CD8-positive, alpha-beta memory T cell (primary cell): ENCODE measurements around the gene NPAS3. TPM values are rescaled to one million over a fixed set of nuclear protein-coding genes. Genes with fewer than 3 reads are reported as not detected.

Experiments
- CTCF ChIA-PET: fragments of 350-600 bp; sonication (Branson Sonifier 250); formaldehyde crosslinking; loops from one replicate; lab custom pipeline; 2021; ENCODE audit warnings: antibody characterized with exemption; lab: Charles Lee
- POLR2A ChIA-PET: fragments of 350-600 bp; sonication (Branson Sonifier 250); formaldehyde crosslinking; loops from one replicate; lab custom pipeline; 2021; ENCODE audit warnings: antibody characterized with exemption; lab: Charles Lee
- DNase-seq, 5 donors: peaks; one replicate each; pipeline versions ENCODE4 v3.0.0 to v3.0.0-alpha.2; 2020 to 2022; ENCODE audit warnings: mixed read lengths in 1 of 5
- H3K27ac ChIP-seq: one replicate; pipeline ENCODE4 v1.7.0; 2013; ENCODE audit warnings: low read depth, mild to moderate bottlenecking, low read length, moderate library complexity
- H3K27me3 ChIP-seq: 2 replicates; pipeline ENCODE4 v1.7.0; 2013; ENCODE audit warnings: low read length, mild to moderate bottlenecking; ENCODE audit not compliant: insufficient read depth, poor library complexity, severe bottlenecking
- H3K36me3 ChIP-seq: 2 replicates; pipeline ENCODE4 v1.7.0; 2013; ENCODE audit warnings: mild to moderate bottlenecking, low read length, moderate library complexity; ENCODE audit not compliant: insufficient read depth
- H3K4me1 ChIP-seq: 2 replicates; pipeline ENCODE4 v1.7.0; 2013; ENCODE audit warnings: mild to moderate bottlenecking, low read length, moderate library complexity; ENCODE audit not compliant: insufficient read depth
- H3K4me3 ChIP-seq: 2 replicates; pipeline ENCODE4 v1.7.0; 2013; ENCODE audit warnings: mild to moderate bottlenecking, low read length
- H3K9me3 ChIP-seq: 2 replicates; pipeline ENCODE4 v1.7.0; 2013; ENCODE audit warnings: mild to moderate bottlenecking, low read length
- H3K27ac Mint-ChIP-seq, 8 donors: one replicate each; pipeline ENCODE4 v1.8.0; 2020 to 2021; ENCODE audit warnings: mixed read lengths in 8 of 8, mild to moderate bottlenecking in 6 of 8, inconsistent platforms in 3 of 8, moderate library complexity in 3 of 8
- H3K27me3 Mint-ChIP-seq, 2 donors: one replicate each; pipeline ENCODE4 v1.8.0; 2020 to 2021; ENCODE audit warnings: mixed read lengths in 2 of 2, mild to moderate bottlenecking in 1 of 2, moderate library complexity in 1 of 2
- H3K36me3 Mint-ChIP-seq, 3 donors: one replicate each; pipeline ENCODE4 v1.8.0; 2020 to 2021; ENCODE audit warnings: mixed read lengths in 3 of 3, inconsistent platforms in 1 of 3, mild to moderate bottlenecking in 1 of 3
- H3K4me1 Mint-ChIP-seq, 3 donors: one replicate each; pipeline ENCODE4 v1.8.0; 2020 to 2021; ENCODE audit warnings: mixed read lengths in 3 of 3, inconsistent platforms in 1 of 3, mild to moderate bottlenecking in 1 of 3
- H3K4me3 Mint-ChIP-seq, 7 donors: one replicate each; pipeline ENCODE4 v1.8.0; 2020 to 2021; ENCODE audit warnings: mixed read lengths in 7 of 7, mild to moderate bottlenecking in 6 of 7, moderate library complexity in 4 of 7, inconsistent platforms in 2 of 7
- H3K9me3 Mint-ChIP-seq, 5 donors: one replicate each; pipeline ENCODE4 v1.8.0; 2020 to 2022; ENCODE audit warnings: mixed read lengths in 5 of 5, mild to moderate bottlenecking in 3 of 5, moderate library complexity in 2 of 5, inconsistent platforms in 1 of 5
- polyA plus RNA-seq: library from polyadenylated mRNA; unstranded; fragments of 300-500 nt; fragmentation: Illumina TruSeq; gene quantifications from one replicate; pipeline ENCODE4 v1.2.3, GENCODE V29; 2021
- total RNA-seq, 2 experiments: library from RNA; stranded (reverse); gene quantifications; one replicate each; pipeline ENCODE4 v1.2.3, GENCODE V29; 2021

NPAS3 gene
- total and polyA plus RNA-seq, 3 experiments from 2014 or later: not detected

DNA sequence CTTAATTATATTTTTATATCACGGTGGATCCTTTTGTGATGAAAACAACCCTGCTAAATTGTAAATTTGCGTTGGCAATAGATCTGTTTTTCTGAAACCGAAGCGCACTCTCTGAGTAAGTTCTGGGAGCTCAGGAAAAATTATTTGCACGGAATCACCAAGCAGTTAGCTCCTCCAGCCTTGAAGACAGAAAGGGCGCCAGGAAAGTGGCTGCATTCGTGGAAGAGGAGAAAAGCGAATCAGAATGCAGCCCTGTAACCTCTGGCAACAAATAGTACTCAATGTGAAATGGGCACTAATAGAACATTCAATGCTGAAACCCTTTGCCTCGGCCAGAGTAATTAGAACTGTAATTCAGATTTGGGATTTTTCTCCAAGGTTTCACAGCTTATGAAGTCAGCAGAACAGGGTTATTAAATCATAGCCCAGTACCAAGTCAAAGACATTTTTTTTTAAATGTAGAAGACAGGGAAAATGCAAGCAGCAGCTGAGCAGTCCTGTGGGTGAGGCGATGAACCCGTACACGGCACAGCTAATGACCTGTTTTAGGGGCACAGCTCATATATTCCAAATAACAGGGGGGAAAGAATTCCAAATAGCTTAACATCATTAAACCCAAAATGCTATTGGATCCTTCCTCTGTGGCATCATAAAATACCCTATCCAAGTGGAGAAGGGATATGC lies 760.8 kb downstream of the NPAS3 start:
- Mint-ChIP-seq H3K27ac (no peak overlapping the region), H3K4me1 (no peaks in the 10 kb centered on the region), H3K36me3 (no peaks in the 10 kb centered on the region), H3K9me3 (peaks cover 0 to 4% (median 0%) of the 10 kb centered on the region in 5 donors), H3K4me3 (no peak overlapping the region), H3K27me3 (no peaks in the 10 kb centered on the region)
- POLR2A ChIA-PET: no interaction called here
- no peak for DNase-seq
- Histone ChIP-seq H3K9me3 (no peaks in the 10 kb centered on the region), H3K27ac (no peak overlapping the region), H3K4me1 (no peaks in the 10 kb centered on the region), H3K4me3 (no peak overlapping the region), H3K36me3 (no peaks in the 10 kb centered on the region), H3K27me3 (no peaks in the 10 kb centered on the region)
- CTCF ChIA-PET: no interaction called here

DNA sequence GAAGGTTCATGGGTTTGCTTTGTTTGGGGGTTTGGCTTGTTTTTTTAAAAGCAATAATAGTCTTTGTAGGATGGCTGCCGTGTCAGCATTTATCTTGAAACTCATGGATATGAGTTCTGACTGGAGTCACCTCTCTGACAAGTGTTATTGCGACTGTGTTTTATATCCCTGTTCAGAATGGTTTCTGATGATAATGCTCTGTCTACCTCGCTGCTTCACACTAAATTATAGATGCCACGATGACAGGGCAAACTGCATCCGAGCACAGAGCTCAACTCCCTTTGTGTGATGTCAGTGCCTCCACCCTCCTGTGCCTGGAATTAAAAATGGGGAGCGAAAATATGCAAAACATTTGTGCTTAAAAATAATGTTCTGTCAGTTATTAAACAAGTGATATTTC lies 761.4 kb downstream of the NPAS3 start:
- Mint-ChIP-seq H3K9me3 (peaks cover 0 to 4% (median 0%) of the 10 kb centered on the region in 5 donors), H3K4me3 (no peak overlapping the region), H3K27ac (no peak overlapping the region), H3K36me3 (no peaks in the 10 kb centered on the region), H3K27me3 (no peaks in the 10 kb centered on the region), H3K4me1 (no peaks in the 10 kb centered on the region)
- Histone ChIP-seq H3K4me3 (no peak overlapping the region), H3K27me3 (no peaks in the 10 kb centered on the region), H3K4me1 (no peaks in the 10 kb centered on the region), H3K36me3 (no peaks in the 10 kb centered on the region), H3K27ac (no peak overlapping the region), H3K9me3 (no peaks in the 10 kb centered on the region)
- POLR2A ChIA-PET: no interaction called here
- CTCF ChIA-PET: no interaction called here
- DNase-seq: no peak

- H3K9me3 Mint-ChIP-seq: peaks cover 0 to 4% (median 0%) of the 10 kb centered on the region in 5 donors
- H3K4me1 ChIP-seq: no peaks in the 10 kb centered on the region
- H3K9me3 ChIP-seq: no peaks in the 10 kb centered on the region
- DNase-seq: no peak
- no peaks in the 10 kb centered on the region for H3K36me3 Mint-ChIP-seq
- H3K36me3 ChIP-seq: no peaks in the 10 kb centered on the region
- CTCF ChIA-PET: no interaction called here
- H3K4me3 Mint-ChIP-seq: no peak overlapping the region
- no peak overlapping the region for H3K27ac ChIP-seq
- POLR2A ChIA-PET: no interaction called here
- no peak overlapping the region for H3K4me3 ChIP-seq
- H3K27me3 Mint-ChIP-seq: no peaks in the 10 kb centered on the region
- no peaks in the 10 kb centered on the region for H3K27me3 ChIP-seq
- H3K4me1 Mint-ChIP-seq: no peaks in the 10 kb centered on the region
- H3K27ac Mint-ChIP-seq: no peak overlapping the region
Measured at GRCh38 chr14:33702293-33702692, 763.6 kb downstream of the NPAS3 start.

DNA sequence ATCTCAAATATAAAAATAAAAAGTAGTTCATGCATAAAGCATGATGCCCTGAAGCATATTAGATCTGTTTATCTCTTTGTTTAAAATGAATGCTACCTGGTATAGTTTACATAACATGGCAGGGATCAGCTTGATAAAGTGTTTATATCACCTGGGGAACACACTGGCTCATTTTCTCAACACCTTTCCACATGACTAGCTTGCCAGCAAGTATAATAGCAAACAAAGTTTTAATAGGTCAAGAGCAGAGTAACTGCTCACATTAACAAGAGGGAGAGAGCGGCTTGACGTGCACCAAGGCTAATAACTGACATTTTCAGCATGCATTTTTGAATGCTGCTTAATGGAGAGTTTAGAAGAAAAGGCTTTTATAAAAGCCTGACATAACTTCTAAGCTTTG lies 765.8 kb downstream of the NPAS3 start:
- Histone ChIP-seq H3K36me3 (no peaks in the 10 kb centered on the region), H3K9me3 (no peaks in the 10 kb centered on the region), H3K4me1 (no peaks in the 10 kb centered on the region), H3K4me3 (no peak overlapping the region), H3K27me3 (no peaks in the 10 kb centered on the region), H3K27ac (no peak overlapping the region)
- CTCF ChIA-PET: no interaction called here
- H3K36me3 Mint-ChIP-seq: no peaks in the 10 kb centered on the region
- DNase-seq: no peak
- no peaks in the 10 kb centered on the region for H3K4me1 Mint-ChIP-seq
- H3K4me3 Mint-ChIP-seq: no peak overlapping the region
- H3K27me3 Mint-ChIP-seq: no peaks in the 10 kb centered on the region
- peaks cover 0 to 4% (median 0%) of the 10 kb centered on the region in 5 donors for H3K9me3 Mint-ChIP-seq
- H3K27ac Mint-ChIP-seq: no peak overlapping the region
- POLR2A ChIA-PET: no interaction called here

DNA sequence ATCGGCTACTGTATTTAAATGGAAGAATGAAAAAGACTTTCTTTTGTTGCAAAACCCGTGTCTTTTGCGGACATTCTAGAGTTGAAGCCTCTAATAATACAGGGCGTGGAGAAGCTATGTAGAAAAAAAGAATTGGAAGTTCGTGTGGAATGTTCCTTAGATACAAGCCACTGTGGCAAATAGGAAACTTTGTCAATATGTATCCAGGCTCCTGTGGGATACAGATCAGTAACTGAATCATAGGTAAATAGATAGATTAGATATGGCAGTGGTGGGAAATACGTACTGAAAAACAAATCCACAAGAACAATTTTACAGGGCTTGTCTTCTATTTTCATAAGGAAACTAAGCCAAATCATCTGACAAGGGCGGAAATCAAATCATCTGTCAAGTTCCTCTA lies 766.8 kb downstream of the NPAS3 start:
- CTCF ChIA-PET: no interaction called here

GRCh38 chr14:33707716-33708115 lies 769.0 kb downstream of the NPAS3 start:
- Histone ChIP-seq H3K27ac (no peak overlapping the region), H3K27me3 (no peaks in the 10 kb centered on the region), H3K4me3 (no peak overlapping the region), H3K36me3 (no peaks in the 10 kb centered on the region), H3K4me1 (no peaks in the 10 kb centered on the region), H3K9me3 (no peaks in the 10 kb centered on the region)
- Mint-ChIP-seq H3K27ac (no peak overlapping the region), H3K36me3 (no peaks in the 10 kb centered on the region), H3K4me3 (no peak overlapping the region), H3K27me3 (no peaks in the 10 kb centered on the region), H3K4me1 (no peaks in the 10 kb centered on the region), H3K9me3 (peaks cover 0 to 5% (median 0%) of the 10 kb centered on the region in 5 donors)
- DNase-seq: no peak
- ChIA-PET CTCF (no interaction called here), POLR2A (no interaction called here)

More for the DNA sequence above, 766.8 kb downstream of the NPAS3 start:
- POLR2A ChIA-PET: no interaction called here
- Mint-ChIP-seq H3K36me3 (no peaks in the 10 kb centered on the region), H3K27ac (no peak overlapping the region), H3K4me3 (no peak overlapping the region), H3K4me1 (no peaks in the 10 kb centered on the region), H3K9me3 (peaks cover 0 to 5% (median 0%) of the 10 kb centered on the region in 5 donors), H3K27me3 (no peaks in the 10 kb centered on the region)
- no peak overlapping the region for H3K27ac ChIP-seq
- H3K27me3 ChIP-seq: no peaks in the 10 kb centered on the region
- no peaks in the 10 kb centered on the region for H3K9me3 ChIP-seq
- no peak for DNase-seq
- H3K4me1 ChIP-seq: no peaks in the 10 kb centered on the region
- no peaks in the 10 kb centered on the region for H3K36me3 ChIP-seq
- H3K4me3 ChIP-seq: no peak overlapping the region

DNA sequence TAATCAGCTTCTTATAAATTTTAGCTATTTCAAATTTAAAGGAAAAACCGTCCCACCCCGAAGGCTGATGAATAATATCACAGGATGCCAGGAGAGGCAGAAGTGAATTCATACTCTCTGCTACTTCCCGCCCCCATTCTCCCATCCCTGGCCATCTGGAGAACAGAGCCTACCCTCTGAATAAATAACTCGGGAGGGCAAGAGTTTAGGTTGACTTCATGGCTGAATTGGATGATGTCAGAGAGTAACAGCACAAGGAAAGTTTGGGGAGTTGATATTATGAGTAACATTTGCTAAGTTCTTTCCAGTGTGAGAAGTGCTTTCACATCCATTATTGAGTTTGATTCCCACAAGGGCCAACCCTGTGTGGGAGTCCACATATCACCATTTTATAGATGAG lies 770.6 kb downstream of the NPAS3 start:
- H3K4me1 Mint-ChIP-seq: no peaks in the 10 kb centered on the region
- H3K36me3 ChIP-seq: no peaks in the 10 kb centered on the region

GRCh38 chr14:33709711-33710110 lies 771.0 kb downstream of the NPAS3 start:
- no peaks in the 10 kb centered on the region for H3K27me3 ChIP-seq
- no peaks in the 10 kb centered on the region for H3K36me3 Mint-ChIP-seq
- no peaks in the 10 kb centered on the region for H3K36me3 ChIP-seq
- ChIA-PET CTCF (no interaction called here), POLR2A (no interaction called here)
- H3K4me1 Mint-ChIP-seq: no peaks in the 10 kb centered on the region
- H3K9me3 Mint-ChIP-seq: peaks cover 0 to 5% (median 0%) of the 10 kb centered on the region in 5 donors
- no peak overlapping the region for H3K27ac ChIP-seq
- H3K4me1 ChIP-seq: no peaks in the 10 kb centered on the region
- no peaks in the 10 kb centered on the region for H3K27me3 Mint-ChIP-seq
- H3K4me3 Mint-ChIP-seq: no peak overlapping the region
- H3K9me3 ChIP-seq: no peaks in the 10 kb centered on the region
- no peak overlapping the region for H3K27ac Mint-ChIP-seq
- no peak overlapping the region for H3K4me3 ChIP-seq
- no peak for DNase-seq

More for the DNA sequence above, 770.6 kb downstream of the NPAS3 start:
- DNase-seq: no peak
- Mint-ChIP-seq H3K4me3 (no peak overlapping the region), H3K36me3 (no peaks in the 10 kb centered on the region), H3K27me3 (no peaks in the 10 kb centered on the region), H3K27ac (no peak overlapping the region), H3K9me3 (peaks cover 0 to 5% (median 0%) of the 10 kb centered on the region in 5 donors)
- Histone ChIP-seq H3K9me3 (no peaks in the 10 kb centered on the region), H3K4me1 (no peaks in the 10 kb centered on the region), H3K27me3 (no peaks in the 10 kb centered on the region), H3K4me3 (no peak overlapping the region), H3K27ac (no peak overlapping the region)
- POLR2A ChIA-PET: no interaction called here
- CTCF ChIA-PET: no interaction called here
